Stimulated activated naive CD8-positive, alpha-beta T cell treated with anti-CD3 and anti-CD28 coated beads, Interleukin-15, amount 100 ng/mL, for 72 hours (primary cell): ENCODE results near the gene ZFAND4.

Experiments used
- ATAC-seq: fragments of 150-1000 bp; cut with Tn5 transposase; 2 replicates; pipeline ENCODE4 v1.10.0; 2021; ENCODE audit warnings: mild to moderate bottlenecking, moderate library complexity
- DNase-seq, 2 donors: peaks; one replicate each; pipeline ENCODE4 v3.0.0; 2021 to 2022
- H3K27ac Mint-ChIP-seq, 2 donors: one replicate each; pipeline ENCODE4 v1.8.0; 2022; ENCODE audit warnings: mild to moderate bottlenecking in 2 of 2, mixed read lengths in 2 of 2, moderate library complexity in 2 of 2
- H3K27me3 Mint-ChIP-seq: one replicate; pipeline ENCODE4 v1.8.0; 2022; ENCODE audit warnings: mixed read lengths
- H3K4me1 Mint-ChIP-seq: one replicate; pipeline ENCODE4 v1.8.0; 2022; ENCODE audit warnings: mild to moderate bottlenecking, mixed read lengths
- H3K4me3 Mint-ChIP-seq, 2 donors: one replicate each; pipeline ENCODE4 v1.8.0; 2022; ENCODE audit warnings: mild to moderate bottlenecking in 2 of 2, mixed read lengths in 2 of 2, moderate library complexity in 1 of 2
- H3K9me3 Mint-ChIP-seq, 2 donors: one replicate each; pipeline ENCODE4 v1.8.0; 2022; ENCODE audit warnings: mixed read lengths in 2 of 2

The ZFAND4 gene

GRCh38 chr10:45653454-45653853 is 19.1 kb downstream of the ZFAND4 start:
- no peaks in the 10 kb centered on the region for H3K27me3 Mint-ChIP-seq
- ATAC-seq (no peak), DNase-seq (no peak)
- H3K4me3 Mint-ChIP-seq = no peak overlapping the region
- peaks cover 36% of the 10 kb centered on the region for H3K4me1 Mint-ChIP-seq
- no peak overlapping the region for H3K27ac Mint-ChIP-seq
- no peaks in the 10 kb centered on the region for H3K9me3 Mint-ChIP-seq

- Mint-ChIP-seq H3K4me1 (peaks cover 36% of the 10 kb centered on the region), H3K4me3 (no peak overlapping the region), H3K27ac (no peak overlapping the region), H3K27me3 (no peaks in the 10 kb centered on the region), H3K9me3 (no peaks in the 10 kb centered on the region)
- DNase-seq (no peak), ATAC-seq (no peak)
Observed at GRCh38 chr10:45652511-45652910, 20.1 kb downstream of the ZFAND4 start.

GRCh38 chr10:45649296-45649695 is 23.3 kb downstream of the ZFAND4 start:
- no peak overlapping the region for H3K4me3 Mint-ChIP-seq

GRCh38 chr10:45647118-45647517 is 25.5 kb downstream of the ZFAND4 start:
- Mint-ChIP-seq H3K4me1 (no peaks in the 10 kb centered on the region), H3K27ac (no peak overlapping the region), H3K27me3 (no peaks in the 10 kb centered on the region), H3K4me3 (no peak overlapping the region), H3K9me3 (no peaks in the 10 kb centered on the region)
- DNase-seq (no peak), ATAC-seq (no peak)

More at GRCh38 chr10:45649296-45649695, 23.3 kb downstream of the ZFAND4 start:
- Mint-ChIP-seq H3K9me3 (no peaks in the 10 kb centered on the region), H3K27ac (no peak overlapping the region), H3K4me1 (peaks cover 7% of the 10 kb centered on the region), H3K27me3 (no peaks in the 10 kb centered on the region)
- DNase-seq (no peak), ATAC-seq (no peak)

GRCh38 chr10:45646384-45647050 is 26.1 kb downstream of the ZFAND4 start:
- H3K9me3 Mint-ChIP-seq = no peaks in the 10 kb centered on the region
- no peak overlapping the region for H3K27ac Mint-ChIP-seq
- no peak overlapping the region for H3K4me3 Mint-ChIP-seq
- H3K4me1 Mint-ChIP-seq = no peaks in the 10 kb centered on the region
- DNase-seq = no peak
- ATAC-seq = no peak
- no peaks in the 10 kb centered on the region for H3K27me3 Mint-ChIP-seq

- Mint-ChIP-seq H3K4me3 (no peak overlapping the region), H3K27me3 (no peaks in the 10 kb centered on the region)
Observed at GRCh38 chr10:45644527-45644926, 28.0 kb downstream of the ZFAND4 start.

GRCh38 chr10:45640941-45641340 is 31.6 kb downstream of the ZFAND4 start:
- Mint-ChIP-seq H3K27me3 (no peaks in the 10 kb centered on the region), H3K9me3 (no peaks in the 10 kb centered on the region), H3K27ac (no peak overlapping the region), H3K4me3 (no peak overlapping the region), H3K4me1 (no peaks in the 10 kb centered on the region)
- ATAC-seq (no peak), DNase-seq (no peak)

More at GRCh38 chr10:45644527-45644926, 28.0 kb downstream of the ZFAND4 start:
- no peaks in the 10 kb centered on the region for H3K4me1 Mint-ChIP-seq
- no peak for DNase-seq
- no peaks in the 10 kb centered on the region for H3K9me3 Mint-ChIP-seq
- H3K27ac Mint-ChIP-seq = no peak overlapping the region
- ATAC-seq = no peak

GRCh38 chr10:45640049-45640448 is 32.5 kb downstream of the ZFAND4 start:
- Mint-ChIP-seq H3K9me3 (no peaks in the 10 kb centered on the region), H3K27me3 (no peaks in the 10 kb centered on the region), H3K4me1 (no peaks in the 10 kb centered on the region), H3K27ac (no peak overlapping the region), H3K4me3 (no peak overlapping the region)
- DNase-seq (no peak), ATAC-seq (no peak)

GRCh38 chr10:45627412-45628048 is 45.0 kb downstream of the ZFAND4 start:
- H3K27ac Mint-ChIP-seq = no peak overlapping the region
- no peak for DNase-seq
- no peaks in the 10 kb centered on the region for H3K27me3 Mint-ChIP-seq
- ATAC-seq = no peak
- H3K4me3 Mint-ChIP-seq = no peak overlapping the region
- H3K9me3 Mint-ChIP-seq = no peaks in the 10 kb centered on the region
- no peaks in the 10 kb centered on the region for H3K4me1 Mint-ChIP-seq

GRCh38 chr10:45625879-45626278 is 46.7 kb downstream of the ZFAND4 start:
- ATAC-seq (no peak), DNase-seq (no peak)
- Mint-ChIP-seq H3K27ac (no peak overlapping the region), H3K4me3 (no peak overlapping the region), H3K27me3 (no peaks in the 10 kb centered on the region), H3K9me3 (no peaks in the 10 kb centered on the region), H3K4me1 (no peaks in the 10 kb centered on the region)

GRCh38 chr10:45624724-45625123 is 47.8 kb downstream of the ZFAND4 start:
- Mint-ChIP-seq H3K4me3 (no peak overlapping the region), H3K27me3 (no peaks in the 10 kb centered on the region), H3K9me3 (no peaks in the 10 kb centered on the region), H3K27ac (no peak overlapping the region), H3K4me1 (no peaks in the 10 kb centered on the region)
- ATAC-seq (no peak), DNase-seq (no peak)

GRCh38 chr10:45614869-45615268 is 57.7 kb downstream of the ZFAND4 start:
- DNase-seq = no peak
- H3K27ac Mint-ChIP-seq = no peak overlapping the region
- no peaks in the 10 kb centered on the region for H3K27me3 Mint-ChIP-seq
- no peak overlapping the region for H3K4me3 Mint-ChIP-seq
- H3K4me1 Mint-ChIP-seq = no peaks in the 10 kb centered on the region
- ATAC-seq = no peak
- no peaks in the 10 kb centered on the region for H3K9me3 Mint-ChIP-seq

- Mint-ChIP-seq H3K4me3 (no peak overlapping the region), H3K4me1 (no peaks in the 10 kb centered on the region), H3K27ac (peak overlapping the region in 1 of 2 donors; percentile 82), H3K27me3 (no peaks in the 10 kb centered on the region), H3K9me3 (no peaks in the 10 kb centered on the region)
- ATAC-seq (no peak), DNase-seq (no peak)
Observed at GRCh38 chr10:45612741-45613140, 59.8 kb downstream of the ZFAND4 start.

- no peaks in the 10 kb centered on the region for H3K27me3 Mint-ChIP-seq
- H3K27ac Mint-ChIP-seq = peak overlapping the region in 1 of 2 donors; percentile 69
- DNase-seq (no peak), ATAC-seq (no peak)
- H3K4me1 Mint-ChIP-seq = no peaks in the 10 kb centered on the region
- no peaks in the 10 kb centered on the region for H3K9me3 Mint-ChIP-seq
- no peak overlapping the region for H3K4me3 Mint-ChIP-seq
Observed at GRCh38 chr10:45608052-45608451, 64.5 kb downstream of the ZFAND4 start.

- H3K4me1 Mint-ChIP-seq = no peaks in the 10 kb centered on the region
- peaks cover 5% of the 10 kb centered on the region for H3K27me3 Mint-ChIP-seq
- no peak overlapping the region for H3K4me3 Mint-ChIP-seq
- H3K9me3 Mint-ChIP-seq = no peaks in the 10 kb centered on the region
- DNase-seq (no peak), ATAC-seq (no peak)
- H3K27ac Mint-ChIP-seq = no peak overlapping the region
Observed at GRCh38 chr10:45607276-45607675, 65.3 kb downstream of the ZFAND4 start.

GRCh38 chr10:45602836-45603235 is 69.7 kb downstream of the ZFAND4 start:
- DNase-seq (no peak), ATAC-seq (no peak)
- H3K27ac Mint-ChIP-seq = no peak overlapping the region
- peaks cover 7% of the 10 kb centered on the region for H3K4me1 Mint-ChIP-seq
- no peak overlapping the region for H3K4me3 Mint-ChIP-seq
- peaks cover 0 to 8% of the 10 kb centered on the region in 2 donors for H3K9me3 Mint-ChIP-seq
- peaks cover 37% of the 10 kb centered on the region for H3K27me3 Mint-ChIP-seq
